OCI-LY7 (cell line): Measurements from ENCODE around the gene ZNF277.

ENCODE experiments used
- EZH2phosphoT487 ChIP-seq: fragments of 200-600 bp; sonication (generic); IDR thresholded peaks from 2 replicates; pipeline ENCODE4 v1.6.1; 2018; ENCODE audit warnings: low read depth, borderline replicate concordance, mild to moderate bottlenecking, mixed run types, antibody characterized with exemption, low read length, moderate library complexity, mixed read lengths
- TF ChIP-seq, protein P1 (sequence below): fragments of 200-600 bp; sonication (generic); conservative IDR thresholded peaks from 2 replicates; pipeline ENCODE4 v1.5.1; 2014; ENCODE audit warnings: mild to moderate bottlenecking, antibody characterized with exemption, low read length, moderate library complexity, mixed read lengths

DNA sequence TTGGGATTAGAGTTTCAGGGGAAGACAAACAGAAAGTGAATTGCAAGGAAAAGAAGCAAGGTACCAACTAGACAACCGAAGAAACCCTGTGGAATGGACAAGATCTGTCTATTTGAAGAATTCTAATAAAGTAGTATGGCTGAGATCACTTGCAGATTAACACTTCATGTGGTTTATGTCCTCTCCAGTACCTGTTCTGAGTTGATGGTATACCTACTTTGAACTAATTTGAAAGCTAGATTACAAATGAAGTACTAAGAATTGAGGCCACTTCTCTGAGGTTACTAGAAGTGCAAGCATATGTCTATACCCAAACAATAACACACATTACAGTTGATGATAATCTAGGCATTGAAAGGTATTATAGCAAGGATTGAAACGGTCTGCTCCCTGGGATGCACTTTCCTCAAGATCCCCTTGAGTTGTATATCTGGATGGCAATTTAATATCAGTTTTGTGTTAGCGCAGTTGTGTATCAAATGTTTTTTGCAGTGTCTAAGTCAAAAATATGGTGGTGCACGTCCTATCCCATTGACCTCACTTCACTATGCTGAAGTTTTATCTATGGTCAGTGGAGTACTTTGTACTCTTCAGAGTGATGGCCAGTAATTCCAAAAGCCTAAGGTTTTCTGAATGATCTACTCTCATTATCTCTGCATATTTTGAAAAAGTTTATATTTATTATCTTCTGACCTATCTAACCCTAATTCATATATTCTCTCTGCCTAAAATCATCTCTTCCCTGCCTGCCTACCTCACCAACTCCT, 25.9 kb downstream of the ZNF277 start:
- TF ChIP-seq, protein P1, sequence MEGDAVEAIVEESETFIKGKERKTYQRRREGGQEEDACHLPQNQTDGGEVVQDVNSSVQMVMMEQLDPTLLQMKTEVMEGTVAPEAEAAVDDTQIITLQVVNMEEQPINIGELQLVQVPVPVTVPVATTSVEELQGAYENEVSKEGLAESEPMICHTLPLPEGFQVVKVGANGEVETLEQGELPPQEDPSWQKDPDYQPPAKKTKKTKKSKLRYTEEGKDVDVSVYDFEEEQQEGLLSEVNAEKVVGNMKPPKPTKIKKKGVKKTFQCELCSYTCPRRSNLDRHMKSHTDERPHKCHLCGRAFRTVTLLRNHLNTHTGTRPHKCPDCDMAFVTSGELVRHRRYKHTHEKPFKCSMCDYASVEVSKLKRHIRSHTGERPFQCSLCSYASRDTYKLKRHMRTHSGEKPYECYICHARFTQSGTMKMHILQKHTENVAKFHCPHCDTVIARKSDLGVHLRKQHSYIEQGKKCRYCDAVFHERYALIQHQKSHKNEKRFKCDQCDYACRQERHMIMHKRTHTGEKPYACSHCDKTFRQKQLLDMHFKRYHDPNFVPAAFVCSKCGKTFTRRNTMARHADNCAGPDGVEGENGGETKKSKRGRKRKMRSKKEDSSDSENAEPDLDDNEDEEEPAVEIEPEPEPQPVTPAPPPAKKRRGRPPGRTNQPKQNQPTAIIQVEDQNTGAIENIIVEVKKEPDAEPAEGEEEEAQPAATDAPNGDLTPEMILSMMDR: no peak
- TF ChIP-seq EZH2phosphoT487: no peak
